ENCODE measurements around the gene PHTF2. TPM values are rescaled to one million over a fixed set of nuclear protein-coding genes. Genes with fewer than 3 reads are reported as not detected.
A peak's percentile ranks its signal among the peaks of the same experiment; 100 is the strongest.
"Not testable (repeated sequence)": the region's sequence is repeated elsewhere in the genome, so short reads cannot be mapped to it uniquely, and the experiment has no call there.

PHTF2 gene
- total RNA-seq = 22.3 TPM
- long read RNA-seq, full-length matches to known transcripts = 6 of 13 reads
- long read RNA-seq, partial matches to known transcripts = 2 of 13 reads
- long read RNA-seq, other reads (novel, unspliced or antisense) = 5 of 13 reads

GRCh38 chr7:77798394-77799077 lies at the start of gene PHTF2, which contains the start of gene TMEM60:
Gene PHTF2, plus strand, starts transcription at chr7:77798773.
Gene TMEM60, minus strand, starts transcription at chr7:77798434. Its CDS starts 4,061 bp downstream, at chr7:77794373.
- intact Hi-C loops (cut with micrococcal nuclease) = no loop called here
- ATAC-seq (peak; percentile 96), DNase-seq (peak; percentile 98)

- no peak for DNase-seq
- intact Hi-C loops (cut with micrococcal nuclease) = no loop called here
- peak; percentile 39 for ATAC-seq
These were observed 46.6 kb upstream of the PHTF2 start for GRCh38 chr7:77752016-77752415.

- intact Hi-C loops (cut with micrococcal nuclease) = no loop called here
- no peak for ATAC-seq
- DNase-seq = no peak
These were observed 45.4 kb upstream of the PHTF2 start for GRCh38 chr7:77753173-77753572.

GRCh38 chr7:77757589-77757988 lies 41.0 kb upstream of the PHTF2 start:
- no peak for DNase-seq
- intact Hi-C loops (cut with micrococcal nuclease) = no loop called here
- no peak for ATAC-seq

GRCh38 chr7:77759294-77759889 lies 39.2 kb upstream of the PHTF2 start:
- ATAC-seq (peak; percentile 72), DNase-seq (no peak)
- intact Hi-C loops (cut with micrococcal nuclease) = loop anchor here (2.0 kb wide), 1 partner anchor 109 kb away; no protein-coding TSS in a partner anchor

GRCh38 chr7:77760809-77761453 lies 37.6 kb upstream of the PHTF2 start:
- intact Hi-C loops (cut with micrococcal nuclease) = no loop called here
- no peak for DNase-seq
- no peak for ATAC-seq

GRCh38 chr7:77765481-77765880 lies 33.1 kb upstream of the PHTF2 start:
- no peak for ATAC-seq
- intact Hi-C loops (cut with micrococcal nuclease) = no loop called here
- DNase-seq = no peak

GRCh38 chr7:77765906-77766800 lies 32.4 kb upstream of the PHTF2 start:
- no peak for DNase-seq
- intact Hi-C loops (cut with micrococcal nuclease) = no loop called here
- no peak for ATAC-seq

GRCh38 chr7:77766801-77767605 lies 31.6 kb upstream of the PHTF2 start:
- ATAC-seq (no peak), DNase-seq (no peak)
- intact Hi-C loops (cut with micrococcal nuclease) = no loop called here

GRCh38 chr7:77770316-77770715 lies 28.3 kb upstream of the PHTF2 start:
- no peak for ATAC-seq
- intact Hi-C loops (cut with micrococcal nuclease) = no loop called here
- no peak for DNase-seq

GRCh38 chr7:77771901-77772300 lies 26.7 kb upstream of the PHTF2 start:
- intact Hi-C loops (cut with micrococcal nuclease) = no loop called here
- no peak for DNase-seq
- no peak for ATAC-seq

- ATAC-seq (no peak), DNase-seq (no peak)
- intact Hi-C loops (cut with micrococcal nuclease) = no loop called here
These were observed 20.0 kb upstream of the PHTF2 start for GRCh38 chr7:77778535-77778934.

GRCh38 chr7:77782383-77782782 lies 16.2 kb upstream of the PHTF2 start:
- DNase-seq = no peak
- ATAC-seq = no peak
- intact Hi-C loops (cut with micrococcal nuclease) = loop anchor here (2.0 kb wide), 1 partner anchor 52 kb away; no protein-coding TSS in a partner anchor

- intact Hi-C loops (cut with micrococcal nuclease) = loop anchor here (2.0 kb wide), 1 partner anchor 52 kb away; no protein-coding TSS in a partner anchor
- no peak for DNase-seq
- ATAC-seq = no peak
These were observed 15.5 kb upstream of the PHTF2 start for GRCh38 chr7:77783111-77783510.

GRCh38 chr7:77783545-77783944 lies 15.0 kb upstream of the PHTF2 start:
- no peak for ATAC-seq
- no peak for DNase-seq
- intact Hi-C loops (cut with micrococcal nuclease) = loop anchor here (2.0 kb wide), 1 partner anchor 53 kb away; no protein-coding TSS in a partner anchor

- ATAC-seq; DNase-seq; intact Hi-C loops (cut with micrococcal nuclease): not testable (repeated sequence)
These were observed 14.1 kb upstream of the PHTF2 start for GRCh38 chr7:77784426-77784825.

GRCh38 chr7:77786018-77786417 lies 12.6 kb upstream of the PHTF2 start:
- ATAC-seq (no peak), DNase-seq (no peak)
- intact Hi-C loops (cut with micrococcal nuclease) = no loop called here

GRCh38 chr7:77786741-77787140 lies 11.8 kb upstream of the PHTF2 start:
- intact Hi-C loops (cut with micrococcal nuclease) = no loop called here
- DNase-seq (no peak), ATAC-seq (no peak)
